Astrocyte (in vitro differentiated cells and primary cell): ENCODE data around the gene EP400. TPM values are rescaled to one million over a fixed set of nuclear protein-coding genes. Genes with fewer than 3 reads are reported as not detected.

Experiments used
- DNase-seq: peaks from one replicate; pipeline ENCODE4 v3.0.0-alpha.2; 2010; ENCODE audit warnings: low read depth
- FAIRE-seq: peaks from 2 replicates; lab custom pipeline; 2011; peaks lifted over from hg19 to GRCh38; lab: Jason Lieb, UNC
- H2AFZ ChIP-seq: 2 replicates; pipeline ENCODE4 v1.6.0; 2012; ENCODE audit warnings: low read depth, low read length, inconsistent platforms
- H3K27ac ChIP-seq: 2 replicates; pipeline ENCODE4 v1.5.1; 2011; ENCODE audit warnings: low read depth, low read length, inconsistent platforms
- H3K27me3 ChIP-seq: 2 replicates; pipeline ENCODE4 v1.6.0; 2011; ENCODE audit warnings: low read length, inconsistent platforms; ENCODE audit not compliant: insufficient read depth
- H3K36me3 ChIP-seq: 2 replicates; pipeline ENCODE4 v1.5.1; 2011; ENCODE audit warnings: low read length, inconsistent platforms; ENCODE audit not compliant: insufficient read depth
- H3K4me1 ChIP-seq: 2 replicates; pipeline ENCODE4 v1.5.1; 2011; ENCODE audit warnings: low read length, inconsistent platforms; ENCODE audit not compliant: insufficient read depth
- H3K4me2 ChIP-seq: 2 replicates; pipeline ENCODE4 v1.6.0; 2012; ENCODE audit warnings: low read length, inconsistent platforms
- H3K4me3 ChIP-seq: 2 replicates; pipeline ENCODE4 v1.5.1; 2011; ENCODE audit warnings: low read depth, mild to moderate bottlenecking, low read length, inconsistent platforms; ENCODE audit not compliant: insufficient read depth
- H3K79me2 ChIP-seq: 2 replicates; pipeline ENCODE4 v1.6.0; 2012; ENCODE audit warnings: mild to moderate bottlenecking, low read length, inconsistent platforms; ENCODE audit not compliant: insufficient read depth
- H3K9ac ChIP-seq: 2 replicates; pipeline ENCODE4 v1.6.0; 2012; ENCODE audit warnings: mild to moderate bottlenecking, low read length, inconsistent platforms
- H3K9me3 ChIP-seq: 2 replicates; pipeline ENCODE4 v1.5.1; 2012; ENCODE audit warnings: low read depth, mild to moderate bottlenecking, low read length, inconsistent platforms; ENCODE audit not compliant: insufficient read depth
- H4K20me1 ChIP-seq: 2 replicates; pipeline ENCODE4 v1.6.0; 2012; ENCODE audit warnings: low read length, inconsistent platforms; ENCODE audit not compliant: insufficient read depth
- H3K27ac Mint-ChIP-seq: one replicate; pipeline ENCODE4 v1.8.0; 2021; ENCODE audit warnings: mild to moderate bottlenecking, mixed read lengths; ENCODE audit not compliant: unreplicated experiment
- H3K27me3 Mint-ChIP-seq: one replicate; pipeline ENCODE4 v1.8.0; 2021; ENCODE audit warnings: low read depth, mixed read lengths; ENCODE audit not compliant: unreplicated experiment
- H3K36me3 Mint-ChIP-seq: one replicate; pipeline ENCODE4 v1.8.0; 2021; ENCODE audit warnings: low read depth, mixed read lengths; ENCODE audit not compliant: unreplicated experiment
- H3K4me1 Mint-ChIP-seq: one replicate; pipeline ENCODE4 v1.8.0; 2021; ENCODE audit warnings: low read depth, mixed read lengths; ENCODE audit not compliant: unreplicated experiment
- H3K4me3 Mint-ChIP-seq: one replicate; pipeline ENCODE4 v1.8.0; 2021; ENCODE audit warnings: mild to moderate bottlenecking, moderate library complexity, mixed read lengths; ENCODE audit not compliant: unreplicated experiment
- H3K9me3 Mint-ChIP-seq: one replicate; pipeline ENCODE4 v1.8.0; 2021; ENCODE audit warnings: mild to moderate bottlenecking, mixed read lengths; ENCODE audit not compliant: unreplicated experiment
- EZH2 ChIP-seq: IDR thresholded peaks from 2 replicates; pipeline ENCODE4 v1.6.1; 2012; ENCODE audit warnings: mild to moderate bottlenecking, low read length, inconsistent platforms; ENCODE audit not compliant: insufficient read depth
- total RNA-seq: library from RNA; stranded (reverse); gene quantifications from 2 replicates; pipeline ENCODE4 v1.2.1, GENCODE V29; 2021
- TF ChIP-seq, protein P1 (sequence below): IDR thresholded peaks from 2 replicates; pipeline ENCODE4 v1.5.1; 2011; ENCODE audit warnings: low read depth, mild to moderate bottlenecking, inconsistent platforms, low read length, moderate library complexity; ENCODE audit not compliant: insufficient read depth

Gene EP400
- total RNA-seq, 1 donor from 2014 or later, result 39.8 TPM

DNA sequence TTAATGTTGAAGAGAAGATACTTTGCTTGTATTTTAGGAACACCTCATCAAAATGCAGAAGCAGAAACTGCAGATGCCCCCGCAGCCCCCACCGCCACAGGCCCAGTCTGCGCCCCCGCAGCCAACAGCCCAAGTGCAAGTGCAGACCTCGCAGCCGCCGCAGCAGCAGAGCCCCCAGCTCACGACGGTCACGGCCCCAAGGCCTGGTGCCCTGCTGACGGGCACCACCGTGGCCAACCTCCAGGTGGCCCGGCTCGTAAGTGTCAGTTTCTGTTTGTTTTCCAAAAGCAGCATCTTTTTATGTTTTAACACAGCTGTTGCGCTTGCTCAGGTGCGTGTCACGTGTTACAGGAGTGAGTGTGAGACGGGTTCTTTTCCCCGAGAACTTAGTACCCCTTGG, 114.9 kb downstream of the EP400 start:
- Histone ChIP-seq H3K9ac (no peak overlapping the region), H3K9me3 (no peaks in the 10 kb centered on the region), H2AFZ (no peak overlapping the region), H3K27me3 (no peaks in the 10 kb centered on the region), H3K4me3 (no peak overlapping the region), H3K27ac (no peak overlapping the region), H3K79me2 (no peaks in the 10 kb centered on the region), H4K20me1 (peaks cover 9% of the 10 kb centered on the region), H3K4me1 (no peaks in the 10 kb centered on the region), H3K36me3 (peaks cover 24% of the 10 kb centered on the region), H3K4me2 (no peak overlapping the region)
- no peaks in the 10 kb centered on the region for H3K27me3 Mint-ChIP-seq
- no peak for DNase-seq
- TF ChIP-seq, protein P1, sequence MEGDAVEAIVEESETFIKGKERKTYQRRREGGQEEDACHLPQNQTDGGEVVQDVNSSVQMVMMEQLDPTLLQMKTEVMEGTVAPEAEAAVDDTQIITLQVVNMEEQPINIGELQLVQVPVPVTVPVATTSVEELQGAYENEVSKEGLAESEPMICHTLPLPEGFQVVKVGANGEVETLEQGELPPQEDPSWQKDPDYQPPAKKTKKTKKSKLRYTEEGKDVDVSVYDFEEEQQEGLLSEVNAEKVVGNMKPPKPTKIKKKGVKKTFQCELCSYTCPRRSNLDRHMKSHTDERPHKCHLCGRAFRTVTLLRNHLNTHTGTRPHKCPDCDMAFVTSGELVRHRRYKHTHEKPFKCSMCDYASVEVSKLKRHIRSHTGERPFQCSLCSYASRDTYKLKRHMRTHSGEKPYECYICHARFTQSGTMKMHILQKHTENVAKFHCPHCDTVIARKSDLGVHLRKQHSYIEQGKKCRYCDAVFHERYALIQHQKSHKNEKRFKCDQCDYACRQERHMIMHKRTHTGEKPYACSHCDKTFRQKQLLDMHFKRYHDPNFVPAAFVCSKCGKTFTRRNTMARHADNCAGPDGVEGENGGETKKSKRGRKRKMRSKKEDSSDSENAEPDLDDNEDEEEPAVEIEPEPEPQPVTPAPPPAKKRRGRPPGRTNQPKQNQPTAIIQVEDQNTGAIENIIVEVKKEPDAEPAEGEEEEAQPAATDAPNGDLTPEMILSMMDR, result no peak
- no peak for TF ChIP-seq EZH2
- no peaks in the 10 kb centered on the region for H3K4me1 Mint-ChIP-seq
- H3K27ac Mint-ChIP-seq, result no peak overlapping the region
- no peak for FAIRE-seq
- H3K4me3 Mint-ChIP-seq, result no peak overlapping the region
- peaks cover 27% of the 10 kb centered on the region for H3K36me3 Mint-ChIP-seq
- no peaks in the 10 kb centered on the region for H3K9me3 Mint-ChIP-seq

DNA sequence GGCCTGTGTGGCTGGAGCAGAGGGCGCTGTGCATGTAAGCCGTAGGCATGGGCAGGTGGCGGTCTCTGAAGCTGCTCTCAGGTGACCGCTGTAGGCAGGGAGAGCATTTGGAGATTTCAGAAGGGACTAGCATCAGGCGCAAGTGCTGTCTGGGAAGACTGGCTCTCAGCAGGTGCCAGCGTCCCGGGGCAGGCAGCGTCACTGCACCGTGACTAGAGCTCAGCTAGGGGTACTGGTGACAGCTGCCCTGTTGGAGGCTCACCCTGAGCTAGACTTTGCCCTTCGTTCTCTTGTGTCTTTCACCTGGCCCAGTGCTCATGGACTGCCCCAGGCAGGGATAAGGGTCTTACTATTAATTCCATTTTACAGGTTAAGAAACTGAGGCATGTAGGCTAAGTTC, 115.5 kb downstream of the EP400 start:
- no peaks in the 10 kb centered on the region for H3K27me3 Mint-ChIP-seq
- peaks cover 27% of the 10 kb centered on the region for H3K36me3 Mint-ChIP-seq
- no peak overlapping the region for H2AFZ ChIP-seq
- H3K79me2 ChIP-seq, result no peaks in the 10 kb centered on the region
- H3K27me3 ChIP-seq, result no peaks in the 10 kb centered on the region
- TF ChIP-seq, protein P1, result no peak
- TF ChIP-seq EZH2, result no peak
- no peak overlapping the region for H3K27ac ChIP-seq
- peaks cover 24% of the 10 kb centered on the region for H3K36me3 ChIP-seq
- DNase-seq (no peak), FAIRE-seq (no peak)
- H3K4me3 Mint-ChIP-seq, result no peak overlapping the region
- H3K27ac Mint-ChIP-seq, result no peak overlapping the region
- no peak overlapping the region for H3K9ac ChIP-seq
- no peak overlapping the region for H3K4me3 ChIP-seq
- H4K20me1 ChIP-seq, result peaks cover 12% of the 10 kb centered on the region
- no peaks in the 10 kb centered on the region for H3K9me3 Mint-ChIP-seq
- H3K4me2 ChIP-seq, result no peak overlapping the region
- no peaks in the 10 kb centered on the region for H3K4me1 ChIP-seq
- no peaks in the 10 kb centered on the region for H3K9me3 ChIP-seq
- H3K4me1 Mint-ChIP-seq, result no peaks in the 10 kb centered on the region

DNA sequence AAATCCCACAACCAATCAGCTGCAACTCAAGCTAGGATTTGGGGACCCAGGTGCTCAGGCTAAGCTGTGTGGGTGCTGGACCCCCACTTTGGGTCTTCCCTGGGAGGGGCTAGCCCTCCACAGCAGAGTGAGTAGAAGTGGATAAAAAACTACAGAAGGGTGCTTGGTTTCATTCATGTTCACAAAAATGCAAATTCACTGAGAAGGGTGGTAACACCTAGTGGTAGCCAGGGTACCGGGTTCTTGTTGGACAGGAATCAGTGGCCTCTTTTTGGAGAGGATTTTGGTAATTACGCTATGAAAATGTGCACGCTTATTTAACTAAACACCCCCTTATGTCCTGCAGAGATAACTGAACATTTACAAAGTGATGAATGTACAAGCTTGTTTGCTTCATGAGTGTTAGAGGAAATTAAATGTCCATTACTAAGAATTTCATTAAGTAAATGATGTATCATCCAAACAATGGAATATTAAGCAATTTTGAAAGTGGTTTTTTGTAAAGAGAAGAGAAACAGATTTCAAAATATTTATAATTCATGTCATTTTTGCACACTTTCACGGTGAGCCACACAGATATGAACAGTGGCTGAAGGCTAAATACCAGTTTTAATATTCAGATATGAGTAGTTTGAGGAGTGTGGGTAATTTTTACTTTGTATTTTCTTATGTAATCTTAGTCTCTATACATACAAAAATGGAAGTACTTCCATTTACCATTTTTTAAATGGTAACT, 116.0 kb downstream of the EP400 start:
- H3K36me3 Mint-ChIP-seq, result peaks cover 27% of the 10 kb centered on the region
- Histone ChIP-seq H3K9ac (no peak overlapping the region), H3K36me3 (peaks cover 24% of the 10 kb centered on the region), H4K20me1 (peaks cover 15% of the 10 kb centered on the region), H3K9me3 (no peaks in the 10 kb centered on the region), H2AFZ (no peak overlapping the region), H3K79me2 (no peaks in the 10 kb centered on the region), H3K4me1 (no peaks in the 10 kb centered on the region), H3K4me2 (no peak overlapping the region), H3K27ac (no peak overlapping the region), H3K4me3 (no peak overlapping the region), H3K27me3 (no peaks in the 10 kb centered on the region)
- FAIRE-seq (no peak), DNase-seq (no peak)
- H3K27me3 Mint-ChIP-seq, result no peaks in the 10 kb centered on the region
- no peak for TF ChIP-seq EZH2
- TF ChIP-seq, protein P1, result no peak
- H3K4me3 Mint-ChIP-seq, result no peak overlapping the region
- no peaks in the 10 kb centered on the region for H3K9me3 Mint-ChIP-seq
- no peaks in the 10 kb centered on the region for H3K4me1 Mint-ChIP-seq
- H3K27ac Mint-ChIP-seq, result no peak overlapping the region
